Esophagus muscularis mucosa (tissue), 4 donors: Measurements from ENCODE around the gene NBEA. TPM values are rescaled to one million over a fixed set of nuclear protein-coding genes. Genes with fewer than 3 reads are reported as not detected.

Experiments used
- DNase-seq: peaks from one replicate; pipeline ENCODE4 v3.0.0-alpha.2; 2017; ENCODE audit errors: extremely low spot score
- H3K27ac ChIP-seq, 4 donors: fragments of 200-600 bp; sonication (generic); replicated peaks in 1 of 4; 1 replicate in 3 of 4; 2 replicates in 1 of 4; pipeline ENCODE4 v1.5.1; 2016 to 2019; ENCODE audit warnings: mild to moderate bottlenecking in 1 of 4
- H3K27me3 ChIP-seq, 4 donors: fragments of 200-600 bp; sonication (generic); one replicate each; pipeline versions ENCODE4 v1.5.1 to v1.6.0; 2016 to 2019
- H3K36me3 ChIP-seq, 4 donors: fragments of 200-600 bp; sonication (generic); one replicate each; pipeline ENCODE4 v1.5.1; 2016 to 2019
- H3K4me1 ChIP-seq, 4 donors: fragments of 200-600 bp; sonication (generic); one replicate each; pipeline ENCODE4 v1.5.1; 2016 to 2019
- H3K4me3 ChIP-seq, 4 donors: fragments of 200-600 bp; sonication (generic); 1 replicate in 2 of 4; 2 replicates in 2 of 4; pipeline ENCODE4 v1.5.1; 2016 to 2019; ENCODE audit warnings: mild to moderate bottlenecking in 4 of 4, moderate library complexity in 1 of 4
- H3K9me3 ChIP-seq, 4 donors: fragments of 200-600 bp; sonication (generic); 1 replicate in 3 of 4; 2 replicates in 1 of 4; pipeline ENCODE4 v1.5.1; 2016 to 2019
- EP300 ChIP-seq: sonication (generic); formaldehyde crosslinking; IDR thresholded peaks from one replicate; pipeline ENCODE4 v1.6.1; 2017; ENCODE audit warnings: antibody characterized with exemption
- POLR2A ChIP-seq: fragments of 450-650 bp; IDR thresholded peaks from one replicate; pipeline ENCODE4 v1.6.1; 2017; ENCODE audit warnings: antibody characterized with exemption, moderate library complexity, mild to moderate bottlenecking, low read depth
- POLR2AphosphoS5 ChIP-seq, 2 donors: sonication (generic); formaldehyde crosslinking; IDR thresholded peaks; one replicate each; pipeline ENCODE4 v1.6.1; 2017; ENCODE audit warnings: antibody characterized with exemption in 2 of 2
- WGBS: methylation state at CpG from one replicate; pipeline ENCODE4 v1.1.5; 2018; 5-methylcytosine and 5-hydroxymethylcytosine counted together
- intact Hi-C: fragments of 100-400 bp; cut with DNase I; formaldehyde crosslinking; loops from one replicate; pipeline ENCODE4 v1.15.1; 2023
- total RNA-seq, 4 donors: library from RNA; depleted of rRNA; stranded (reverse); fragments of >200 nt; gene quantifications; one replicate each; pipeline versions ENCODE4 v1.1.0 to v1.2.1, GENCODE V29; 2016
- TF ChIP-seq, protein P1 (sequence below), 3 experiments: fragments of 200-600 bp in 2 of 3; fragments of 450-650 bp in 1 of 3; sonication (generic) in 2 of 3; IDR thresholded peaks; one replicate each; pipeline ENCODE4 v1.5.1; 2017 to 2019; ENCODE audit warnings: antibody characterized with exemption in 3 of 3, mild to moderate bottlenecking in 2 of 3, moderate library complexity in 1 of 3

The NBEA gene
- total RNA-seq, 4 donors from 2014 or later, result 21.0 to 30.8 (median 25.0) TPM

GRCh38 chr13:35534343-35534742, 592.3 kb downstream of the NBEA start:
- Histone ChIP-seq H3K36me3 (no peaks in the 10 kb centered on the region), H3K27ac (no peak overlapping the region), H3K27me3 (no peaks in the 10 kb centered on the region), H3K4me1 (no peaks in the 10 kb centered on the region), H3K4me3 (no peak overlapping the region), H3K9me3 (no peaks in the 10 kb centered on the region)
- WGBS, result 95% methylated on average over 1 of the region's 1 CpG
- TF ChIP-seq POLR2A (no peak), EP300 (no peak), POLR2AphosphoS5 (IDR thresholded peaks at IDR 0.05) (no peak)
- TF ChIP-seq, protein P1, sequence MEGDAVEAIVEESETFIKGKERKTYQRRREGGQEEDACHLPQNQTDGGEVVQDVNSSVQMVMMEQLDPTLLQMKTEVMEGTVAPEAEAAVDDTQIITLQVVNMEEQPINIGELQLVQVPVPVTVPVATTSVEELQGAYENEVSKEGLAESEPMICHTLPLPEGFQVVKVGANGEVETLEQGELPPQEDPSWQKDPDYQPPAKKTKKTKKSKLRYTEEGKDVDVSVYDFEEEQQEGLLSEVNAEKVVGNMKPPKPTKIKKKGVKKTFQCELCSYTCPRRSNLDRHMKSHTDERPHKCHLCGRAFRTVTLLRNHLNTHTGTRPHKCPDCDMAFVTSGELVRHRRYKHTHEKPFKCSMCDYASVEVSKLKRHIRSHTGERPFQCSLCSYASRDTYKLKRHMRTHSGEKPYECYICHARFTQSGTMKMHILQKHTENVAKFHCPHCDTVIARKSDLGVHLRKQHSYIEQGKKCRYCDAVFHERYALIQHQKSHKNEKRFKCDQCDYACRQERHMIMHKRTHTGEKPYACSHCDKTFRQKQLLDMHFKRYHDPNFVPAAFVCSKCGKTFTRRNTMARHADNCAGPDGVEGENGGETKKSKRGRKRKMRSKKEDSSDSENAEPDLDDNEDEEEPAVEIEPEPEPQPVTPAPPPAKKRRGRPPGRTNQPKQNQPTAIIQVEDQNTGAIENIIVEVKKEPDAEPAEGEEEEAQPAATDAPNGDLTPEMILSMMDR (IDR thresholded peaks at IDR 0.05), result no peak
- intact Hi-C loops, result no loop called here
- no peak for DNase-seq

GRCh38 chr13:35548790-35549189, 606.7 kb downstream of the NBEA start:
- TF ChIP-seq POLR2AphosphoS5 (IDR thresholded peaks at IDR 0.05) (no peak), EP300 (no peak), POLR2A (no peak)
- TF ChIP-seq, protein P1 (IDR thresholded peaks at IDR 0.05), result no peak
- Histone ChIP-seq H3K4me3 (no peak overlapping the region), H3K36me3 (no peaks in the 10 kb centered on the region), H3K27ac (no peak overlapping the region), H3K9me3 (no peaks in the 10 kb centered on the region), H3K4me1 (no peaks in the 10 kb centered on the region), H3K27me3 (no peaks in the 10 kb centered on the region)
- no peak for DNase-seq
- intact Hi-C loops, result no loop called here
- 83% methylated on average over 1 of the region's 1 CpG for WGBS

- H3K27me3 ChIP-seq, result no peaks in the 10 kb centered on the region
- H3K4me3 ChIP-seq, result no peak overlapping the region
- DNase-seq, result no peak
- no peaks in the 10 kb centered on the region for H3K36me3 ChIP-seq
- H3K4me1 ChIP-seq, result no peaks in the 10 kb centered on the region
- H3K27ac ChIP-seq, result no peak overlapping the region
- intact Hi-C loops, result no loop called here
- no peaks in the 10 kb centered on the region for H3K9me3 ChIP-seq
- no peak for TF ChIP-seq EP300
- TF ChIP-seq POLR2A, result no peak
- no peak for TF ChIP-seq POLR2AphosphoS5 (IDR thresholded peaks at IDR 0.05)
Measured at GRCh38 chr13:35549481-35549880, 607.4 kb downstream of the NBEA start.

GRCh38 chr13:35552172-35552844, 610.2 kb downstream of the NBEA start:
- H3K9me3 ChIP-seq, result no peaks in the 10 kb centered on the region
- H3K36me3 ChIP-seq, result no peaks in the 10 kb centered on the region
- no peak overlapping the region for H3K27ac ChIP-seq
- no peak overlapping the region for H3K4me3 ChIP-seq
- H3K27me3 ChIP-seq, result no peaks in the 10 kb centered on the region
- no peak for DNase-seq
- TF ChIP-seq EP300, result no peak
- TF ChIP-seq POLR2A, result no peak
- TF ChIP-seq, protein P1 (IDR thresholded peaks at IDR 0.05), result no peak
- no peak for TF ChIP-seq POLR2AphosphoS5 (IDR thresholded peaks at IDR 0.05)
- 83% methylated on average over 3 of the region's 3 CpGs for WGBS
- no peaks in the 10 kb centered on the region for H3K4me1 ChIP-seq
- intact Hi-C loops, result no loop called here

- no peak overlapping the region for H3K4me3 ChIP-seq
- no peaks in the 10 kb centered on the region for H3K27me3 ChIP-seq
- intact Hi-C loops, result no loop called here
- WGBS, result 67% methylated on average over 3 of the region's 3 CpGs
- H3K36me3 ChIP-seq, result no peaks in the 10 kb centered on the region
- no peak for DNase-seq
- H3K4me1 ChIP-seq, result no peaks in the 10 kb centered on the region
- H3K9me3 ChIP-seq, result no peaks in the 10 kb centered on the region
- H3K27ac ChIP-seq, result no peak overlapping the region
- TF ChIP-seq POLR2AphosphoS5 (IDR thresholded peaks at IDR 0.05), result no peak
- TF ChIP-seq, protein P1 (IDR thresholded peaks at IDR 0.05), result no peak
- no peak for TF ChIP-seq POLR2A
- TF ChIP-seq EP300, result no peak
Measured at GRCh38 chr13:35554972-35555623, 613.0 kb downstream of the NBEA start.
